HS-27A (cell line): ENCODE data around the gene SPTB.
"Not testable (repeated sequence)": the region's sequence is repeated elsewhere in the genome, so short reads cannot be mapped to it uniquely, and the experiment has no call there.

Experiments used
- DNase-seq: peaks from one replicate; pipeline ENCODE4 v3.0.0-alpha.2; 2012; ENCODE audit warnings: low read depth, missing footprints

Gene SPTB

DNA sequence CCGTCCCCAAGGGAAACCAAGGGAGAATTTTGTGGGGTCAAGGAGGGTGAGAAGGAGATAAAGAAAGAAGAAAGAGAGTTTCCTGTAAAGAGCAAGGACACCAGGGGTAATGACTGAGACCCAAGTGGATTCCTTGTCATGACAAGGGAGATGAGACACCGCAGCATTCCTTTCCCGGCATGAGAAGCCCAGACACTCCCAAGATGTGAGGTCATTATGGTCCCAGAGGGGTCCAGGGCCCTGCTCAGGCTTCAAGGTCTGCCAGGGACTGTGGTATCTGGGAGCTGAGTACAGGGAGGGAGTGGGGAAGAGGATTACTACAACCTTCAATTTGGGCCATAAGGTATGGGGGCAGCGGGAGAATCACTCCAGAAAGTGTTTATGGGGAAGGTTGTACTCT lies 58.1 kb downstream of the SPTB start:
- DNase-seq = no peak

DNA sequence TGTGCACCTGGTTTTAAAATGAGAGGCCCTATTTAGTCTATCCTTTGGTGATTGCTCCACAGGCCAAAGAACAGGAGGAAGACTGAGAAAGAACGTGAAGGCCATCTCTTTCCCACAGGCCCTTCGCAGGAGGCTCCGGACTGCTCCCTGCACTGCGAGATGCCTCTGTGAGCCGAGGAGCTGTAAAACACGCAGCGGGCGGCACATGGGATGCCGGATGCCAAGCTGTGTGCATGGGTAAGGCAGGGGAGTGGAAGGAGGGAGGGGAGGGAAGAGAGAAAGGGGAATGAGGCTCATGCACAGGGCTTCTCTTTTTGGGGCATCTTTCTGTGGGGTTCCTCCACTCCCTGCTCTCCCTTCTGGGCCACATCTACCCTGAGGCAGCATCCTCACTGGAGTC lies 61.6 kb downstream of the SPTB start:
- DNase-seq = no peak

DNA sequence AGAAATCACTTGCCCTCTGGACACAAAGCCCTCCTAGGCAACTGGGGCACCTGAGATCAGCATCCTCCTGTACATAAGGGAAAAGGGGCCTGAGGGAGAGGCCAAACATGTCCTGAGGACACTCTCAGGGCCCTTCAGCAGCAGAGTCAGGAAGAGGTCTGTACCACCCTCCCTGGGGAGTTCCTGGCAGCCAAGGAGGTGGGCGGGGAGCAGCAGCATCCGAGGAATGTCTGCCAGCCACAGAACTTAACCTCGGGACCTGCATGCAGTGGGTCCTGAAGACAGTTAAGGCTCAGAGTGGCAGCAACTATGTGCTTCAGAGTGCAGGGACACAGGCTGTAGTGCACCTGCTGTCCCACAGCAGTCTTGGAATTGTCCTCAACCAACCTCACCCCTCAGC lies 62.1 kb downstream of the SPTB start:
- no peak for DNase-seq

DNA sequence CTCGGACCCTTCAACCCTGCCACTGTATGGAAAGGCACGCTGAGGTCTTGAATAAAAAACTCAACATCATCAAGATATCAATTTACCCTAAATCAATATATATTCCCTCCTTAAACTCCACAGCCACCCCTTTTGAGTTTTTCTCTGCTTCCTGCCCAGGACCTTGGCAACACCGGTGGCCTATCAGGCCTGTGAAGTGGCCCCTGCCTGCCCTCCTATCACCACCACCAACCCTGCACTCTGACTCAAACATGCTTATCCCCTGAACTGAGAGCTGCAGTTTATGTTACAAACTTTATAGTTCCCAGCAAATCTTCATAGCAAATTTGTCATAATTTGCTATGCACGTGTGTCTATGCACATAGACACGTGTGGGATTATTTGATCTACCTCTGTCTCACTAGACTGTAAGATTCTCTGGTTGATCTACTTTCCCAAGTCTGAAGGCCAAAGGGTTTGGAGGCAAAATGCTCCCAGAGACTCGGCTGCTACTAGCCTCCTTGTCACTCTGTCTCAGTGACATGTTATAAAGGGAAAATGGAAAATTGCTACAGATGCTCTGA lies 63.4 kb downstream of the SPTB start:
- no peak for DNase-seq

DNA sequence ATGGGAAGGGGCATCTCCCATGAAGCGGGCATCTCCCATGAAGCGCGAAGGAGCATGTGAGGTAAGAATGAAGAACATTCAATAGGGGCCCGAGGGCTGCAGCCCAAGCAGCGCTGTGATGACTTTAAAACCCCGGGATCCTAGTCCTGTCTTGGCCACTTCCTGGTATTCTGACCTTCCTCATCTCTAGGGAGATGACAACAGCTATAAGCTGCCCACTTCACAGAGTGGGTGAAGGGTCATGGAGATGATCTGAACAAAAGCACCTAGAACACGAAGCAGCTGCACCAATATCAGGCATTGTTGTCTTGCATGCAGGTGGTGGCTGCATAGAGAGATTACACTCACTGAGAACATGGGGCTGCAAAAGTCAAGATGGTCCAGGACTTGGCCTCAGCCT lies 64.5 kb downstream of the SPTB start:
- DNase-seq = no peak

DNA sequence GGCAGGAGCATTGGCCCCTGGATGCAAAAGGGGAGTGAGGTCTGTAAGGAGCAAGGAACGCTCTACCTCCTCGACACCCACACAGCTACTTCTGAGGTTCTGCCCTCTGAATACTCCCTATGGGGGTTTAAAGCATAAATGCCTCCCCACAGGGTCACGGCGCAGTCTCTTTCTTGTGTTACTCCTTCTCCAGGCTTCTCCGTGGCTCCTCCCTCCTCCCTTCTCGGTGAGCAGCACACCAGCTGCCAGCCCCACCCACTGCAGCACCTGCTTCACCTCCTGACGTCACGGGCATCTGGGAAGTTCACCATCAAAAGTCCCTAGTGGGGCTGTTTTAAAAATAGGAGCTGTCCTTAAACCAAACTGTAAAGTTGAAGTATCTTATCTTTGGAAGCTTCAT lies 67.3 kb downstream of the SPTB start:
- DNase-seq = no peak

DNA sequence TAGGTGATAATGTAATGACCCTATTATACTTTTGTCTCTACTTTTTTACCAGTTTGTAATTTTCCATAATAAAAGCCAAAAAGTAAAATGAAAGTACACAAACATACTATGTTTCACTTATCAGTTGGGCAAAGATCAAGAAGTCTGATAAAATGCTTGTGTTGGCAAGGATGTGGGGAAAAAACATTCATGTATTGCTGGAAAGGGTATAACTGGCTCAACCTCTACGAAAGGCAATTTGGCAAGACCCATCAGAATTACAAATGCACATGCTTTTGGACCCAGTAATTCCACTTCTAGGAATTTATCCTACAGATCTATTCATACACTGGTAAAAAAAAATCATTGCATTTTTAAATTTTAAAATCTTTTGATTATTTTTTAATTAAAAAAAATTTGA lies 68.0 kb downstream of the SPTB start:
- no peak for DNase-seq

DNA sequence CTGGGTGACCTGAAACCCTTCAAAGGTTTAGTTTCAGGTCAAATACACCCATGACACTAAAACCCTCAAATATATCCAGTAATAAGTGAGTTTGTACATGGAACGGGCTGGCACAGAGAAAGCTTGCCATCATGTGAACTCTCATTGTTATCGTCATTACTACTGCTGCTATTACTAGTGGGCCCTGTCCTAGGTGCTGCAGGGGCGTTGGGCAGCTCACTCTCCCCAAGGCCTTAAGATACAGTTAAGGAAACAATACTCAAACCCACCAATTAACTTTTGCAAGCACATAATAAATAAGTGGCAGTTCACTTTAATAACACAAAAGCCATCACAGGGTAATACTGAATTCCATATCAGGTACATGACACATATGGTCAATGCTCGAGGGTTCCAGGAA lies 71.3 kb downstream of the SPTB start:
- DNase-seq = no peak

DNA sequence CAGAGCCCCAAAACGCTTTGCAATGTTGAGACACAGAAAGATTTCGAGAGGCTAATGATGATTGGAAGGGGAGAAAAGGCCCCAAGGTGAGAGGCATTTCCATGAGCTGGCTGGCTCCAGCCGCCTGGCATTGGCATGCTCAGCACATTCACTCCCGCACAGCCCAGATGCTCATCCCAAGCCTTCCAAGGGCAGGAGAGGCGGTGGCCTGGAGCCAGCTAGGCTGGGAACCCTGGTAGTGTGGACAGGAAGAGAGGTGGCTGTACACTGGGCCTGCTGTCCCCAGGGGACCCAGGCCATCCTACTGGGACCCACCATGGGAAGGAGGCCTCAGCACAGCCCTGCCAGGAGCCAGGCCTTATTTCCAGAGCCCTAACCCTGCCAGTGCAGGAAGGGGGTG lies 72.2 kb downstream of the SPTB start:
- DNase-seq = no peak

DNA sequence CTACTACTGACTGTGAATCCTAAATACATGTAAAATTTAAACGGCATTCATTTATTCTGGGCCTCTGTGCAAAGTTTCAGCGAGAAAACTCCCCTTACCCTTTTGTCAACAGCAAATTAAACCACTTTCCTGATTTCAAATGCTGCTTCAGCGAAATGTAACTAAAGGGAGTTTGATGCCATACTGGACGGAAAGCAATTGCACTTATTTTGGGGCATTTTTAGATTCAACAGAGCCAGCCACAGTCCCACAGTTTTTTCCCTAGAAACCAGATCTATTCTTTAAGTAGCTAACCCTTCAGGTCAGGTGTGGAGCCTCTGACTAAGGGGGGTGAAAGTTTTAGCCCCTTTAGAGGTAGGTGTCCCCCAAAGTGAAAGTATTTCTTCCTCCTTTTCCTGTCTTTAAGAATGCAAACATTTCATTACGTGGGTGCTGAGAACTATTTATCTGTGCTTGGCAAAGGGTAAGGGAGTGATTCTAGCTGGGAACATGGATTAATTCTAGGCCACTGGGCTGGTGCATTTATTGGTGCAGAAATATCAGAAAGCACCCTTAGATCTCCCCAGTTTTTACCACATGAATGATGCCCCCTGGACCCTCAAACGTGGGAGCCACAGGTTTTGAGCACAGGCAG lies 72.7 kb downstream of the SPTB start:
- DNase-seq = no peak

DNA sequence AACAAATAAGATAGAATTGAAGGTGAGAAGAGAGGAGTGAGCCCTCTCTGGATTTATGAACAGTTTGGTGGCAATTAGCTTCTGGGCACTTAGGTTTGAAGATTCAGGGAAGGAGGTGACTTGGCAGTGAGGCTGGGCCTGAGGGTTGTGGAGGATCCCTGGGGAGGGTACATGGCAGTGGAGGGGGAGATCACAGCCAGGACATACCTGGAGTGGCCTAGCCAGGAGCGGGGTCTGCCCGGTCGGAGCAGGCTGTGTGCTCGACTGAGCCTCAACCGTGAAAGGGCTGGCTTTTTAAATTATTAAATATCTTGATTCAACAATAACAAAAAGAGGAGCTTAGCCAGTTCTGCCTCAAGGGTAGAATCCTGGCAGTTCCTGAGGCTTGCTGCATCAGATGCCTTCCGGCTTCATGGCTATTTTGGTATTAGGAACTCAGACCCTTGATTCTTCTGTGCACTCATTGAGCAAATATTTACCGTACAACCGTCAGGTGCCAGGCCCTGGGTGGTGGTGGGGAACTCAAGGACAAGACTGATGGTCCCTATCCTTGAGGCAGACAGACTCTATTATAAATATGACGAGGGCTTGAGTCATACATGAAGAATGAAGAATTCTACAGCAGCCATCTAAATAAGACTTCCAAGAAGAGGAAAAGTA lies 73.4 kb downstream of the SPTB start:
- DNase-seq = peak; percentile 51

DNA sequence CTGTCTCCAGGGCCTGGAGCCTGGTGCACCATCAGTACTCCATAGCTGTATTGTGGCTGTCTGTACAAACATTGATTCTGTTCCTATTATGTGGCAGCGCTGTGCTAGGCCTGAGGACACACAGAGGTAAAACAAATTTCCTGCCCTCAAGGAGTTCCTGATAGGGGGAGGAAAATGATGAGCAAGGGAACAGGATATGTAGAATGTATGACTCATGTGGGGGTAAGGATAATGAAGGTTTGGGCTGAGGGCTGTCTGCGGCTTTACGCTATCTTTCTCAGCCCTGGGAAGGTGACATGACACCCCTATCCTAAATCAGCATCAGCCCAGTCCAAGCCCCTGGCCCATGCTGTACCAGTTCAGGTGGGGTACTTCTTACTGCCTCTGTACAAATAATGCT lies 74.1 kb downstream of the SPTB start:
- DNase-seq = not testable (repeated sequence)

DNA sequence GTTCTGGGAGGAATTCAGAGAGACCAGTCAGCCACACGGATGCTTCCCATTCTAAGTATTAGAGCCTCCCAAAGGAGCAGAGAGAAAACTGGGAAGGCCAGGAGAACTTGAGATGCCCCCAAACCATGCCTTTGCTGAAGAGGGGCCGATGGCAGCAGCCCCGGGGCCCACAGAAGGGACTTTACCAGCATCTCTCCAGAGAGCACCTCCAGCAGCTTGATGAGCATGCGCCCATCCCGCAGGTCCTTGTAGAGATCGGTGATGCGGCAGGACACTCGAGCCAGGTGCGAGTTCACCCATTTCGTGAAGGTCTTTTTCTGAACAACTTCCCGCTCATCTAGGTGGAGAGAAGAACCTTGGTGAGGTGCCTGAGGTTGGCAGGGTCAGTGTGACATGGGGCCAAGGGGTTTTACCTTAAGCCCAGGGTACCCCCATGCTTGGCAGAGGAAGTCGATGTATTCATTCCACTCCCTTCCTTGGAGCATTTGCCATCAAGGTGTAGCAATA lies 74.9 kb downstream of the SPTB start:
- no peak for DNase-seq

DNA sequence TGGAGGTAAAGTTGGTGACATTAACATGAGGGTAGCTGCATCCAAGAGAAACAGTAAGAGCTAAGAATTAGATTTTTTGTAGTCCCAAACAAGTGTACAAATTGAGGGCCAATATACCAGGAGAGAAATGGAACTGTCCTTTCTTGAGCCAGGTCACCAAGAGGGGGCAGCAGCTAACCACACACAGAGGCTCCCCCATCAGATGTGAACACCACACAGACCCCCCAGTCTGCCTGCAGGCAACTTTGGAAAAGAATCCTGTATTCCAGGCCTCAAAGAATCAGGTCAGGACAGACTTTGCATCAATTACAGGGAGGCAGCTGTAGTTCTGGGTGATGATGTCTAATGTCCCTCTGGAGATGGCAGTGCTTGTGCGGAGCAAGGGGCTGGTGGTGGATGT lies 77.9 kb downstream of the SPTB start:
- DNase-seq = no peak

DNA sequence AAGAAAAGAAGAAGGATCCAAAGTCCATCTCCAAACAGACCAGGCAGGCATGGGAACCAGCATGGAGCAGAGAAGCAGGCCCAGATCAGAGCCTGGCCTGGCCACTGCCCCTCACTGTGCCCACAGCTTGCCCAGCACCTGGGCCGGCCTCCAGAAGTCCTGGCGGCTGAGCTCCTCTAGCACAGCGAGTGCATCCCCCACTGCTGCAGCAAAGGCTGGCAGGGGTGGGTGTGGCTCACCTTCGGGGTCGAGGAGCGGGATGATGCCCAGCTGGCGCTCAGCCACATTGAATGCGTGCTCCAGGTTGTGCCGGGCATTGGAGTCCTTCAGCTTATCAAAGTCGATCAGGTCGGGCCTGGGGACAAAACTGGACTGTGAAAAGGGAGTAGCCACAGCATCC lies 78.7 kb downstream of the SPTB start:
- no peak for DNase-seq

DNA sequence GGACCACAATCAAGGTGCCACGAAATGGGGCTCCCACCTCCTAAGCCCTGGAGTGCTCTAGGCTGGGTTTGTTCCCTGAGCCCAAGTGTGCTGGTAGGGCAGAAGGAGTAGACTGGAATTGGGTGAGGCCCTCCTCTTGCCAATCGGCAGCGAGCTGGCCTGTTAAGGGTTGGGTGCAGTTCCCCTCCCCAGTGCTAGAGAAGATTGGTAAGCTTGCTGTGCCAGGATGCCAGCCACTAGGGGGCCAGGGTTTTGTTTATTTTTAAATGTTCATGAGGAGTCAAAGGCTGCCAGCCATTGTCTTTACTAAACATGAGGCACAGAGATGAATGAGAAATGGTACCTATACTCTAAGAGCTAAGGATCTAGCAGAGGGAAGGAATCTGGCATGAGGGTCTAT lies 79.7 kb downstream of the SPTB start:
- no peak for DNase-seq

DNA sequence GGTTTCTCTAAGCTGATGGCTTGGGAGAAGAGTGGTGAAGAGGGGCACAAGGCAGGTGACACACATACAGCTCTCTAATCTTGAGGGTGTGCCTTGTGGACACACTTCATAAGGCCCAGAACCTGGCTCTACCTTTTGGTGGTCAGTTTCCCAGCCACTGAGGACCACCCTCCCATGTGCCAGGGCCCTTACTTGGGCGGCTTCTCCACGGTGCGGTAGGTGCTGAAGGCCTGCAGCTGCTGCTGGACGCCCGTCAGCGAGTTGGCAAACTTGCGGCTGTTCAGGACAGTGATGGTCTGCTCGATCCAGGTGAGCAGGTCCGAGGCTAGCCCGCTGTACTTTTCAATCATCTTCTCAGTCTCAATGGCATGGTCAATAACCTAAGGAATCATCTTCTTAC lies 80.2 kb downstream of the SPTB start:
- no peak for DNase-seq

DNA sequence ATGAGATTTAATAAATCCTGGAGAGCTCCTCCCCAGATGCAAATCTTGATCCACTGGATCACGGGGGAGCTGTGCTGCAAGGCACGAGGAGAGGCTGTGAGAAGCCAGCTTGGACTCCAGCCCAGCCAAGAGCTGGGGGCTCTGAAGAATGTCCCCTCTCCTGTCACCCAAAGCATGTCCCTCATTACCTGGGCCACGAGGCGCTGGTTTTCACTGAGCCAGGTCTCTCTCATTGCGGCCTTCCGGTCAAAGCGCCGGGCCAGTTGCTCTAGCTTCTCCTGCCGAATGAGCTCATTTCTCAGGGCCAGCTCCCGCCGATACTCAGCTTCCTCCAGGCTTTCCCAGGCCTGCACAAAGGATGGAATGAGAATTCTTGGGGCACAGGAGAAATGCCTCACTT lies 83.3 kb downstream of the SPTB start:
- DNase-seq = no peak

DNA sequence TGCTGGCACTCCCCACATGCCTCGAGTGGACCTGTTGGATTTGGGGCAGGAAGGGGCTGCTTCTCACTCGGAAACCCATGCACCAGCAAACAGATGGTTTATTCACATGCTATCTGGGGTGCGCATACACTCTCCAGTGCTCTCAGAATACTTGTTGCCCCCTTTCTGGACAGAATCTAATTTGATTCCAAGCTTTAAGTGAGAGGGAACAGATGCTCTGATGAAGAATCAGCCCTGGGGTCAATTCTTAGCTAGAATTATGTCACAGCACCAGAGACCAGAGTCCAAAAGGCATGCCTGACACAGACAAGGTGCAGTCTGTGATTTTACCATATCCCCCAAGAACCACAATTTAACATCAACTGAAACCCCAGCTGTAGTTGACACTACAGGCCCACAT lies 83.8 kb downstream of the SPTB start:
- DNase-seq = no peak

DNA sequence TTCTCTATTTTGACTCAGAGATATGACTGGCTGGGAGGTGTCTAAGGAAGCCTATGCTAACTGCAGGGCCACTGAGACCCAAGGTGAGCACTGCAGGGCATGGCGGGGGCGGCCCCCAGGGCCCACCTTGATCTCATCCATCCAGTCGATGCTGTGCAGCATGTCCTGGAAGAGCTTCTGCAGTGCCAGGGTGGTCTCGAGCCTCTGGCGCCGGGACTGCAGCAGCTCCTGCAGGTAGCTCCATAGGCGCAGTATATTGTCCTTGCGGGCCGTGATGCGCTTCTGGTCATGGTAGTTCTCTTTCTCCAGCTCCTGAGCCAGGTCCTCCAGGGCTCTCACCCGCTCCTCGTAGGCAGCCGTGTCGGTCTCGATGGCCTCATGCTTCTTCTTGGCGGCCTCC lies 84.5 kb downstream of the SPTB start:
- no peak for DNase-seq

DNA sequence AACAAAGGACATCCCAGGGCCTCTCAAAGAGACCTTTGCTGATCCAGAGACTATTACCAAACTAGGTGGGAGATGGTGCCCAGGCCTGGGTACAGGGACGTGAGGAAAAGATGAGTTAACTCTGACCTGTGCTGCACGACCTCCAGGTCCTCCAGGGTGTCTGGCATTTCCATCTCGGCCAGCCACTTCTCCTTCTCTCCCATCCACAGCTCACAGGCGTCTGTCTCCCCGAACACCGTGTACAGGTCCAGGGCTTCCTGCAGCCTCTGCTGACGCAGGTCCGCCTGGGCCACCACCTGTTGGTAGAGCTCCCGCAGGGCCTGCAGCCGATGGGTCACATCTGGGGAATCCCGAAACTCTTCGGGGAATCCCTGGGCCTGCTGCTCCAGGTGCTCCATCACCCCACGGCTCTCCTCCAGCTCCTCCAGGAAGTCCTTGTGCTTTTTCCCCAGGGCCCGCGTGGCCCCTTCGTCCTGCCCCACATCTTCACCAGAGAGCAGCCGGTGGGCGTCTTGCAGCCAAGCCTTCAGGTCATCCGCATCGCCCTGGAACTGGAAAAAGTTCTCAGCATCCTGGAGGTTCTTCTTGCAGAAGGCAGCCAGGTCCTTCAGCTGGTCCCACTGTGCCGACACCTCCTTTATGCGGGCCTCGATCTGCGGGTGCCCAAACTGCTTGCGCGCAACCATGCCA lies 86.7 kb downstream of the SPTB start:
- DNase-seq = no peak

DNA sequence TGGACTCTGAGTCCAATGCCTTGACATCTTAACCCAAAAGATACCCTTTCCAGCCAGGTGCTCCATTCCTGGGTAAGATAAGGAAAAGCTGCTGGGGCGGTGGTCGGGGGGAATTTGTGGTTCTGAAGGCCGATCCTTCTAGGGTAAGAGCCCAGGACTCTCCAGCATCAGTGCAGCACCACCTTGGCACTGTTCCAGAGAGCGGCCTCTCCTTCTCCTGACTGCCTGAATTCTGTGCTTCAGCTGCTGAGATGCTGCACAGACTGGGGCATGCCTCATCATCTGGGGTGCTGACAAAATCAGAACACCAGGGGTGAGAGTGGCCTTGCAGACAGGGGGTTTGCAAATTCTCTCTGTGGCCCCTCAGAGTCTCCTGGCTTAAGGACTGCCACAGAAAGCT lies 87.5 kb downstream of the SPTB start:
- no peak for DNase-seq

DNA sequence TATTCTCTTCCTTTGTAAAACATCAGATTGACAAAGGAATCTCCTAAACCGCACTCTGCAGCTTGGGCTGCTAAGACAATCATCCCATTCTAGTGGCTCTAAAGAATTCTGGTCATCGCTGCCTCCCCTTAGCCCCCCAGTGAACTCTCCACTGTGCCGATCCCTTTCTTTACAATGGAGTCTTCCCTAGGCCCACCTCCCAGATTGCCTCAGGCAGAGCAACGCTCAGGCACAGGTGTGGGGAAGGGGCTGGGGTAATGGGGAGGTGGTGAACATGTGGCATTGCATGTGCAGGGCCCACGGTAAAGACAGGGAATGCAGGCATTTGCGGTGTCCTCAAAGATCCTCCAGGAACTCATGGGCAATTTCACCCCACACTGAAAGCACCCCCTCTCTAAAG lies 89.2 kb downstream of the SPTB start:
- no peak for DNase-seq
